ENCODE measurements around the gene HNRNPUL1. TPM values are rescaled to one million over a fixed set of nuclear protein-coding genes. Genes with fewer than 3 reads are reported as not detected.

Gene HNRNPUL1
- total and polyA plus RNA-seq, 10 of the 15 experiments (the other 5 are each of a cell fraction or from before 2014, with no cell fraction given) = 11.1 to 276 (median 117) TPM

- no peak for TF ChIP-seq STAT3 (IDR thresholded peaks at IDR 0.05; ENCODE audit: low read depth, low read length)
- no peak for TF ChIP-seq MEF2B (IDR thresholded peaks at IDR 0.05; ENCODE audit: partially characterized antibody, poor library complexity, severe bottlenecking)
- TF ChIP-seq PRDM15 (CRISPR knock-in tag; IDR thresholded peaks at IDR 0.05) = no peak
- TF ChIP-seq ZBTB33 (IDR thresholded peaks at IDR 0.05) = no peak
- TF ChIP-seq BACH1 (IDR thresholded peaks at IDR 0.05; ENCODE audit: borderline replicate concordance) = no peak
- TF ChIP-seq MEF2A (IDR thresholded peaks at IDR 0.05; ENCODE audit: insufficient read depth, low read depth, low read length) = no peak
- no peak; the same call in 1 of the 2 replicates for TF ChIP-seq DPF2 (IDR thresholded peaks at IDR 0.05)
- TF ChIP-seq EED (IDR thresholded peaks at IDR 0.05; ENCODE audit: low read depth) = peak; percentile 95
- TF ChIP-seq FOXK2 (IDR thresholded peaks at IDR 0.05) = no peak
- TF ChIP-seq ELK1 (IDR thresholded peaks at IDR 0.05; ENCODE audit: low read depth, low read length) = no peak
- TF ChIP-seq RUNX3 (IDR thresholded peaks at IDR 0.05; ENCODE audit: low read length) = peak; percentile 69
- TF ChIP-seq TCF7 (IDR thresholded peaks at IDR 0.05; ENCODE audit: borderline replicate concordance) = no peak
- peak; percentile 77 for TF ChIP-seq IKZF1 (conservative IDR thresholded peaks at IDR 0.05)
- TF ChIP-seq ZNF687 (IDR thresholded peaks at IDR 0.05) = no peak
- no peak for TF ChIP-seq FOS (IDR thresholded peaks at IDR 0.05; ENCODE audit: borderline replicate concordance, extremely low read depth, insufficient read length)
- TF ChIP-seq SMAD5 (IDR thresholded peaks at IDR 0.05; ENCODE audit: low read depth) = 0 out of 2 replicates have a peak, but pooled peaks have one; percentile 54
- no peak for TF ChIP-seq ZSCAN29 (IDR thresholded peaks at IDR 0.05)
- no peak for TF ChIP-seq IRF4 (IDR thresholded peaks at IDR 0.05; ENCODE audit: low read depth, low read length)
These were observed 64.7 kb downstream of the HNRNPUL1 start (continued) for GRCh38 chr19:41328842-41329225.
